MM.1S (cell line): Measurements from ENCODE around the gene PIGM.

Experiments used
- CTCF ChIP-seq: fragments of 300-600 bp; sonication (generic); IDR thresholded peaks from 2 replicates; pipeline ENCODE4 v1.5.1; 2016; ENCODE audit warnings: antibody characterized with exemption, low read length, mixed read lengths
- EZH2 ChIP-seq: fragments of 300-600 bp; sonication (generic); optimal IDR thresholded peaks from 2 replicates; pipeline ENCODE3; 2017; ENCODE audit warnings: low read depth, mild to moderate bottlenecking, antibody characterized with exemption, low read length, mixed read lengths

- TF ChIP-seq CTCF (no peak), EZH2 (no peak)
These were observed 37.9 kb downstream of the PIGM start for GRCh38 chr1:159993911-159994310.
